ENCODE data around the gene ACAA2. TPM values are rescaled to one million over a fixed set of nuclear protein-coding genes. Genes with fewer than 3 reads are reported as not detected.

The ACAA2 gene
- total and polyA plus RNA-seq, 8 donors: 23.3 to 122 (median 36.0) TPM

Small RNA genes within 50 kb of the gene (small RNA-seq; reads per million reads assigned to genes)
- gene RF00283 (0 reads per million in 4 donors), gene SCARNA17 (0 reads per million in 4 donors)
